Renal cortical epithelial cell (primary cell): ENCODE results near the gene PAN3. TPM values are rescaled to one million over a fixed set of nuclear protein-coding genes. Genes with fewer than 3 reads are reported as not detected.
"Not testable (repeated sequence)": the region's sequence is repeated elsewhere in the genome, so short reads cannot be mapped to it uniquely, and the experiment has no call there.

Source experiments
- DNase-seq: peaks from one replicate; pipeline ENCODE4 v3.0.0-alpha.2; 2011; ENCODE audit warnings: low read depth
- total RNA-seq: library from RNA; depleted of rRNA; stranded (reverse); fragments of >200 nt; gene quantifications from 2 replicates; pipeline ENCODE4 v1.2.3, GENCODE V29; 2014

PAN3 gene
- total RNA-seq, 1 donor from 2014 or later, result 37.7 TPM

GRCh38 chr13:28136916-28137315 is 1.4 kb upstream of the PAN3 start:
- DNase-seq, result peak; percentile 17

- DNase-seq, result no peak
Observed at GRCh38 chr13:28137596-28137995, 749 bp upstream of the PAN3 start.

- peak; percentile 84 for DNase-seq
Observed at GRCh38 chr13:28138756-28139470, 568 bp downstream of the PAN3 start.

- peak; percentile 86 for DNase-seq
Observed at GRCh38 chr13:28140433-28141125, 2.2 kb downstream of the PAN3 start.

GRCh38 chr13:28141542-28141941 is 3.2 kb downstream of the PAN3 start:
- not testable (repeated sequence) for DNase-seq

- no peak for DNase-seq
Observed at GRCh38 chr13:28145049-28145448, 6.7 kb downstream of the PAN3 start.

- peak; percentile 18 for DNase-seq
Observed at GRCh38 chr13:28147495-28147894, 9.2 kb downstream of the PAN3 start.

GRCh38 chr13:28159057-28159456 is 20.7 kb downstream of the PAN3 start:
- DNase-seq, result no peak

GRCh38 chr13:28161370-28161769 is 23.0 kb downstream of the PAN3 start:
- peak; percentile 66 for DNase-seq

GRCh38 chr13:28163587-28163986 is 25.2 kb downstream of the PAN3 start:
- DNase-seq, result no peak

- no peak for DNase-seq
Observed at GRCh38 chr13:28166257-28166656, 27.9 kb downstream of the PAN3 start.

- peak; percentile 23 for DNase-seq
Observed at GRCh38 chr13:28171266-28171665, 32.9 kb downstream of the PAN3 start.

GRCh38 chr13:28172947-28173346 is 34.6 kb downstream of the PAN3 start:
- DNase-seq, result no peak

- DNase-seq, result peak; percentile 80
Observed at GRCh38 chr13:28173793-28174192, 35.4 kb downstream of the PAN3 start.

- DNase-seq, result no peak
Observed at GRCh38 chr13:28177327-28177726, 39.0 kb downstream of the PAN3 start.

- no peak for DNase-seq
Observed at GRCh38 chr13:28177877-28178276, 39.5 kb downstream of the PAN3 start.

GRCh38 chr13:28179974-28180373 is 41.6 kb downstream of the PAN3 start:
- DNase-seq, result no peak

GRCh38 chr13:28181413-28181812 is 43.1 kb downstream of the PAN3 start:
- peak; percentile 76 for DNase-seq

- no peak for DNase-seq
Observed at GRCh38 chr13:28185256-28185655, 46.9 kb downstream of the PAN3 start.

- DNase-seq, result no peak
Observed at GRCh38 chr13:28199089-28199488, 60.7 kb downstream of the PAN3 start.

- DNase-seq, result no peak
Observed at GRCh38 chr13:28204043-28204442, 65.7 kb downstream of the PAN3 start.

GRCh38 chr13:28204690-28205443 is 66.5 kb downstream of the PAN3 start:
- DNase-seq, result no peak

GRCh38 chr13:28218679-28219078 is 80.3 kb downstream of the PAN3 start:
- no peak for DNase-seq
